ENCODE measurements around the gene RAB43. TPM values are rescaled to one million over a fixed set of nuclear protein-coding genes. Genes with fewer than 3 reads are reported as not detected.

The RAB43 gene
- total RNA-seq, 2 donors from 2014 or later: 33.7 to 37.8 TPM

GRCh38 chr3:129132097-129132866 is 10.7 kb upstream of the RAB43 start:
- Mint-ChIP-seq H3K4me1 (peaks cover 7% of the 10 kb centered on the region), H3K27ac (peak overlapping the region; percentile 93), H3K27me3 (no peaks in the 10 kb centered on the region), H3K36me3 (ENCODE audit: low read depth) (peaks cover 18% of the 10 kb centered on the region), H3K4me3 (peak overlapping the region; percentile 60)
- no peak for DNase-seq
- no peak for ATAC-seq
- H3K9me3 ChIP-seq (ENCODE audit: control insufficient read depth, low read length, poor library complexity, severe bottlenecking): no peaks in the 10 kb centered on the region

GRCh38 chr3:129131465-129132088 is 10.0 kb upstream of the RAB43 start:
- DNase-seq: no peak
- Mint-ChIP-seq H3K27me3 (no peaks in the 10 kb centered on the region), H3K4me1 (peaks cover 7% of the 10 kb centered on the region), H3K4me3 (no peak overlapping the region), H3K36me3 (ENCODE audit: low read depth) (peaks cover 18% of the 10 kb centered on the region), H3K27ac (peak overlapping the region; percentile 93)
- no peaks in the 10 kb centered on the region for H3K9me3 ChIP-seq (ENCODE audit: control insufficient read depth, low read length, poor library complexity, severe bottlenecking)
- ATAC-seq: no peak

GRCh38 chr3:129130291-129130813 is 8.7 kb upstream of the RAB43 start:
- Mint-ChIP-seq H3K27me3 (no peaks in the 10 kb centered on the region), H3K36me3 (ENCODE audit: low read depth) (peaks cover 18% of the 10 kb centered on the region), H3K27ac (peak overlapping the region; percentile 37), H3K4me1 (peaks cover 12% of the 10 kb centered on the region), H3K4me3 (no peak overlapping the region)
- no peak for DNase-seq
- no peak for ATAC-seq
- no peaks in the 10 kb centered on the region for H3K9me3 ChIP-seq (ENCODE audit: control insufficient read depth, low read length, poor library complexity, severe bottlenecking)

- H3K9me3 ChIP-seq (ENCODE audit: control insufficient read depth, low read length, poor library complexity, severe bottlenecking): no peaks in the 10 kb centered on the region
- ATAC-seq (no peak), DNase-seq (no peak)
- Mint-ChIP-seq H3K27ac (peak overlapping the region; percentile 27), H3K4me3 (no peak overlapping the region), H3K27me3 (no peaks in the 10 kb centered on the region), H3K4me1 (peaks cover 13% of the 10 kb centered on the region), H3K36me3 (ENCODE audit: low read depth) (peaks cover 10% of the 10 kb centered on the region)
Observed at GRCh38 chr3:129128357-129129155, 7.0 kb upstream of the RAB43 start.

- peak overlapping the region; percentile 72 for H3K27ac Mint-ChIP-seq
- no peaks in the 10 kb centered on the region for H3K9me3 ChIP-seq (ENCODE audit: control insufficient read depth, low read length, poor library complexity, severe bottlenecking)
- no peaks in the 10 kb centered on the region for H3K27me3 Mint-ChIP-seq
- no peak overlapping the region for H3K4me3 Mint-ChIP-seq
- DNase-seq (no peak), ATAC-seq (no peak)
- peaks cover 5% of the 10 kb centered on the region for H3K36me3 Mint-ChIP-seq (ENCODE audit: low read depth)
- H3K4me1 Mint-ChIP-seq: peaks cover 18% of the 10 kb centered on the region
Observed at GRCh38 chr3:129126726-129127280, 5.2 kb upstream of the RAB43 start.

- H3K36me3 Mint-ChIP-seq (ENCODE audit: low read depth): no peaks in the 10 kb centered on the region
- no peak overlapping the region for H3K4me3 Mint-ChIP-seq
- H3K27ac Mint-ChIP-seq: peak overlapping the region; percentile 100
- no peaks in the 10 kb centered on the region for H3K9me3 ChIP-seq (ENCODE audit: control insufficient read depth, low read length, poor library complexity, severe bottlenecking)
- H3K4me1 Mint-ChIP-seq: peaks cover 28% of the 10 kb centered on the region
- DNase-seq (peak in 1 of 3 donors; percentile 14), ATAC-seq (no peak)
- no peaks in the 10 kb centered on the region for H3K27me3 Mint-ChIP-seq
Observed at GRCh38 chr3:129123314-129124060, 1.9 kb upstream of the RAB43 start.

GRCh38 chr3:129122412-129123011 is 908 bp upstream of the RAB43 start:
- H3K9me3 ChIP-seq (ENCODE audit: control insufficient read depth, low read length, poor library complexity, severe bottlenecking): no peaks in the 10 kb centered on the region
- Mint-ChIP-seq H3K36me3 (ENCODE audit: low read depth) (peaks cover 3% of the 10 kb centered on the region), H3K27me3 (no peaks in the 10 kb centered on the region), H3K4me3 (peak overlapping the region; percentile 88), H3K27ac (peak overlapping the region; percentile 100), H3K4me1 (peaks cover 38% of the 10 kb centered on the region)
- DNase-seq: peak in 1 of 3 donors; percentile 19
- ATAC-seq: no peak

- peak overlapping the region; percentile 94 for H3K4me3 Mint-ChIP-seq
- H3K27ac Mint-ChIP-seq: peak overlapping the region; percentile 100
- ATAC-seq: peak; percentile 8
- H3K4me1 Mint-ChIP-seq: peaks cover 43% of the 10 kb centered on the region
- no peaks in the 10 kb centered on the region for H3K27me3 Mint-ChIP-seq
- H3K9me3 ChIP-seq (ENCODE audit: control insufficient read depth, low read length, poor library complexity, severe bottlenecking): no peaks in the 10 kb centered on the region
- H3K36me3 Mint-ChIP-seq (ENCODE audit: low read depth): peaks cover 3% of the 10 kb centered on the region
- no peak for DNase-seq
Observed at GRCh38 chr3:129121016-129121791, 400 bp downstream of the RAB43 start.

- Mint-ChIP-seq H3K4me1 (peaks cover 44% of the 10 kb centered on the region), H3K36me3 (ENCODE audit: low read depth) (peaks cover 3% of the 10 kb centered on the region), H3K27me3 (no peaks in the 10 kb centered on the region), H3K27ac (peak overlapping the region; percentile 100), H3K4me3 (peak overlapping the region; percentile 94)
- no peaks in the 10 kb centered on the region for H3K9me3 ChIP-seq (ENCODE audit: control insufficient read depth, low read length, poor library complexity, severe bottlenecking)
- peak; percentile 65 for ATAC-seq
- peak; percentile 67 to 79 (median 74) for DNase-seq
Observed at GRCh38 chr3:129120254-129121004, 1.2 kb downstream of the RAB43 start.

- no peak for ATAC-seq
- H3K36me3 Mint-ChIP-seq (ENCODE audit: low read depth): peaks cover 3% of the 10 kb centered on the region
- no peaks in the 10 kb centered on the region for H3K9me3 ChIP-seq (ENCODE audit: control insufficient read depth, low read length, poor library complexity, severe bottlenecking)
- H3K27me3 Mint-ChIP-seq: no peaks in the 10 kb centered on the region
- peak overlapping the region; percentile 100 for H3K27ac Mint-ChIP-seq
- H3K4me1 Mint-ChIP-seq: peaks cover 47% of the 10 kb centered on the region
- H3K4me3 Mint-ChIP-seq: peak overlapping the region; percentile 94
- no peak for DNase-seq
Observed at GRCh38 chr3:129119365-129120100, 2.1 kb downstream of the RAB43 start.

Measured in T-helper 17 cell (primary cell).